ENCODE results near the gene PRSS36.
A peak's percentile ranks its signal among the peaks of the same experiment; 100 is the strongest.

Gene PRSS36

DNA sequence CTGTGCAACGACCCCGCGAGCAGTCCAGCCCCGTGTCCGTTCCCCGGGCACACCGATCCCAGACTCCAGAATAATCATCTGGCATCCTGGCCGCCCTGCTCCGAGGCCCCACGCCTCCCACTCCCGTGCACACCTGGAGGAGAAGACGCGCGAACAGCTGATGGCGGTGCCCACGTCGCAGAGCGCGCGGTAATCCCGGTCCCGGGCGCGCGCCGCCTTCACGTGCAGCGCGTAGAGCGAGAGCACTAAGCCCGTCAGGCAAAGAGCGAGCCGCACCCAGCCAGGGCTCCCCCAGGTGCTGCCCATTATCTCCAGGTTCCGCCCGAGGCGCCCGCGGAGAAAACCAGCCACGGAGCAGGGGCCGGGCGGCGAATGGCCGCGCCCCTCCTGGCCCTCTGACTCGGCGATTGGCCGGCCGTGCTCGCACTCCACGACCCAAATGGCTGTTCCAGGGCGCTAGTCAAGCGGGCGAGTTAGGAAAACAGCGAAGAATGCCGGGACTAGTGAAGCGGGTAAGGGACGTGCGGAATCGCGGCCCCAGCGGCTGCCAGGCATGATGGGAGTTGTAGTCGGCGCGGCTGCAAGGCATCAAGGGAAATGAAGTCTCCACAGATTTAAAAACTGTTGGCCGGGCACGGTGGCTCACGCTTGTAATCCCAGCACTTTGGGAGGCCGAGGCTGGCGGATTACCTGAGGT lies 55.3 kb downstream of the PRSS36 start, which contains the start of gene VKORC1:
TSS of gene VKORC1 (minus strand) at position 374 of the 697 bp plus-strand sequence. CDS start at position 306, 68 bp downstream.
- peak; percentile 91 for DNase-seq

DNA sequence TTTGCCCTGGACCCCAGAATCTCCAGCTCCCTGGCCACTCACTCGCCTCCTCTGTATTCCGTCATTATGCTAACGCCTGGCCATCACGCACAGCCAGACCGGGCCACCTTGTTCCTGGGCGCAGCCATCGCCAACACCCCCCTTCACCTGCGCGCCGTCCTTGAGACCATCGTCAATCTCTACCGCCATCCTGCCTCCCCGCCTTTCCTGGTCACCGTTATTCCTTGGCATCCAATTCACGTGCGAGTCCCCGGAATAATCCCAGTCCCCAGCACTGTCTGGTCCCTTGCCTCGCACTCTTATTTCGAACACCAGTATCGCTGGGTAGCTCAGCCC lies 55.8 kb downstream of the PRSS36 start:
- no peak for DNase-seq

DNA sequence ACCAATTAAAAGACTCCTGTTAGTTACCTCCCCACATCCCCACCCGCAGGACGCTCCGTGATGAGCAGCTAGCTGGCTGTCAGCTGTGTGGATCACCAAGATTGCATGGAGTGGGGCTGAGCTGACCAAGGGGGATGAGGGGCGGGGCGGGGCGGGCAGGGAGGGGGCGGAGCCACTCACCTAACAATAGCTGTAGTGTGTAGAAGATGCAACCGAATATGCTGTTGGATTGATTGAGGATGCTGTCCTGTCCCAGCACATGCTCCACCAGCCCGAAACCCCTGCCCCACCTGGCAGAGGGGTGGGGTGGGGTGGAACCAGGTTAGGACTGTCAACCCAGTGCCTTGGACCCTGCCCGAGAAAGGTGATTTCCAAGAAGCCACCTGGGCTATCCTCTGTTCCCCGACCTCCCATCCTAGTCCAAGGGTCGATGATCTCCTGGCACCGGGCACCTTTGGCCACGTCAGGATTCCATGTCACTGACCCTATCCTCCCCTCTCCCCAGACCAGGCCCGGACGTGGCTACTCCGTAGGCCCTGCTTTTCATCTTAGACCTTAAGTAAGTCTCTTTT lies 56.6 kb downstream of the PRSS36 start:
- no peak for DNase-seq

DNA sequence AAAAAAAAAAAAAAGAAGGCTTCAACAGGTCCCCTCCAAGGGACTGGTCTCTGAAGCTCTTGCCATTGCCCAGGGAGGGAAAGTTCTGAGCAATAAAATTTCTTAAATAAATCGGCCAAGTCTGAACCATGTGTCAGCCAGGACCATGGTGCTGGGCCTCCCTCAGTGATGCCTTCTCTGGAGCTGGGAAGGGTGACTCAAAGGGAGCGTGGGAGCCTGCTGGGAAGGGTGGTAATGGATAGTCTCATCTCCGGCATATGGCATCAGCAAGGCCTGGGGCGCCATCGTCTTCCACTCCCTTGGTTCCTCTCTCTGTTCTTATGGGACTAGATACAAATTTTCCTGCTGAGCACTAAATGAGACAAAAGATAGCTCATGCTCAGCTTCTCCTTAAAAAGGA lies 57.5 kb downstream of the PRSS36 start:
- DNase-seq, result no peak

- DNase-seq, result no peak
Measured at GRCh38 chr16:31090540-31090939, 59.3 kb downstream of the PRSS36 start.

DNA sequence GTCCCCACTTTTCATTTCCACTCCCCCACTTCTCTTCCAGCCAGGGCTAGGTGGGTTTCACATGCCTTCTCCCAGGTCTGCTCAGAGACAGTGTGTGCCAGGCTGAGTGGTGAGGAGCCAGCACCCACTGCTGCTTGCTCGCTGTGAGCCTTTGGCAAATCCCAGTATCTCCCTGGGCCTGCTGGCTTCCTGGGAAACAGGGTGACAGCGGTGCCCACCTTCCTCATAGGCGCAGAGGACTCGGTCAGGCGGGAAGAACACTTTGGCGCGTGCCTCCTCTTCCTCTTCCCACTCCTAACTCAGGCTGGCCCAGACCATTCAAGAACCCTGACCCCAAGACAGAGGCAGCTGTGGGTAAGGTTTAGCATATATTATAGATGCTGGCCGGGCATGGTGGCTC lies 60.7 kb downstream of the PRSS36 start:
- no peak for DNase-seq
